BE2C (cell line): Measurements from ENCODE around the gene LIN54. TPM values are rescaled to one million over a fixed set of nuclear protein-coding genes. Genes with fewer than 3 reads are reported as not detected.
"Not testable (repeated sequence)": the region's sequence is repeated elsewhere in the genome, so short reads cannot be mapped to it uniquely, and the experiment has no call there.

Experiments
- DNase-seq: peaks from one replicate; pipeline ENCODE4 v3.0.0-alpha.2; 2020
- H3K27me3 ChIP-seq: fragments of 250-450 bp; sonication (Bioruptor Pico); 2 replicates; pipeline ENCODE4 v1.5.1; 2020; ENCODE audit warnings: mild to moderate bottlenecking
- H3K36me3 ChIP-seq: fragments of 250-450 bp; sonication (Bioruptor Pico); 2 replicates; pipeline ENCODE4 v1.5.1; 2020; ENCODE audit warnings: mild to moderate bottlenecking
- H3K4me1 ChIP-seq: fragments of 250-450 bp; sonication (Bioruptor Pico); 2 replicates; pipeline ENCODE4 v1.5.1; 2020
- H3K4me3 ChIP-seq: 2 replicates; pipeline ENCODE4 v1.5.1; 2011; ENCODE audit warnings: low read depth, low read length
- H3K9me3 ChIP-seq: fragments of 250-450 bp; sonication (Bioruptor Pico); 2 replicates; pipeline ENCODE4 v1.5.1; 2020
- polyA plus RNA-seq: library from polyadenylated mRNA; unstranded; fragments of >200 nt; gene quantifications from one replicate; pipeline ENCODE4 v1.2.1, GENCODE V29; 2012; ENCODE audit warnings: low read depth, missing spikeins; ENCODE audit not compliant: insufficient read length, insufficient read depth
- TF ChIP-seq, protein P1 (sequence below): IDR thresholded peaks from 2 replicates; pipeline ENCODE4 v1.5.1; 2012; ENCODE audit warnings: mild to moderate bottlenecking, low read depth, low read length

Gene LIN54
- polyA plus RNA-seq = 4.9 TPM

DNA sequence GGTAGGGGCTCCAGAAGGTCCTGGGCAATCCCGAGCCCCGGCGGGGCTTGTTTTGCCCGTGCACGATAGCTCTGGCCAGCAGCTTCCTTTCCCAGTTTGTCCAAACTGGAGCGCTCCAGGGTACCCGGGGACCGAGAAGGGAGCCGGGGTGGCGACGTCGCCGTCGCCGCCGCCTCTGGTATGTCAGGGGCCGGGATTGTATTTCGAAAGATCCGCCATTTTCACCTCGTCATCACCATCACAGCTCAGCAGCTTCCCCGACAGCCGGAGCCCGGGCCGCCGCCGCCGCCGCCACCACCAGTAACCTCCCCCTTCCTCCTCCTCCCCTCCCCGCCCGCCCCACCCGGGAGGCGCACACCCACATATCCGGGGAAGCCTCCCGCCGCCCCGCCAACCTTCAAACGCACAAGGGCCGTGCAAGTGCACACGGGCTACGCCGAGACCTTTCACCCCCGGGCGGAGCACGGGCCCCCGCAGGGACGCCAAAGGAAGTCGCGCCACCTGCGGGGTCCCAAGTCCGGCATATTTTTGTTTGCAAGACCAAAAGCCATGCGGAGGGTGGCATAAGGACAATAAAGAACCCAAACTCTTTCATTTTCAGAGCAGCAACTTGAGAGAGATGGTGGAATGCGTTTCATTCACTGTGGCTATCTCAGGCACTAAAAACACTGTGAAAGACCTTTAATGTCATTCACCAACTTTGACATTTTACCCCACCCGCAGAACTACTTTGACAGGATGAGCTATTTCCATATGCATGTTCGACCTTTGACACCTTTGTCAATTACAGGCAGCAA, at the start of gene LIN54:
TSS of gene LIN54 (minus strand) at position 302 of the 797 bp plus-strand sequence. CDS start 25,979 bp downstream, outside the sequence.
- H3K4me1 ChIP-seq = peaks cover 3% of the 10 kb centered on the region; the same call in 1 of the 2 replicates
- H3K9me3 ChIP-seq = no peaks in the 10 kb centered on the region
- no peaks in the 10 kb centered on the region for H3K36me3 ChIP-seq
- peak within 1 kb of the TSS; percentile 94 for H3K4me3 ChIP-seq
- TF ChIP-seq, protein P1, sequence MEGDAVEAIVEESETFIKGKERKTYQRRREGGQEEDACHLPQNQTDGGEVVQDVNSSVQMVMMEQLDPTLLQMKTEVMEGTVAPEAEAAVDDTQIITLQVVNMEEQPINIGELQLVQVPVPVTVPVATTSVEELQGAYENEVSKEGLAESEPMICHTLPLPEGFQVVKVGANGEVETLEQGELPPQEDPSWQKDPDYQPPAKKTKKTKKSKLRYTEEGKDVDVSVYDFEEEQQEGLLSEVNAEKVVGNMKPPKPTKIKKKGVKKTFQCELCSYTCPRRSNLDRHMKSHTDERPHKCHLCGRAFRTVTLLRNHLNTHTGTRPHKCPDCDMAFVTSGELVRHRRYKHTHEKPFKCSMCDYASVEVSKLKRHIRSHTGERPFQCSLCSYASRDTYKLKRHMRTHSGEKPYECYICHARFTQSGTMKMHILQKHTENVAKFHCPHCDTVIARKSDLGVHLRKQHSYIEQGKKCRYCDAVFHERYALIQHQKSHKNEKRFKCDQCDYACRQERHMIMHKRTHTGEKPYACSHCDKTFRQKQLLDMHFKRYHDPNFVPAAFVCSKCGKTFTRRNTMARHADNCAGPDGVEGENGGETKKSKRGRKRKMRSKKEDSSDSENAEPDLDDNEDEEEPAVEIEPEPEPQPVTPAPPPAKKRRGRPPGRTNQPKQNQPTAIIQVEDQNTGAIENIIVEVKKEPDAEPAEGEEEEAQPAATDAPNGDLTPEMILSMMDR = no peak
- DNase-seq = peak; percentile 86
- no peaks in the 10 kb centered on the region for H3K27me3 ChIP-seq

DNA sequence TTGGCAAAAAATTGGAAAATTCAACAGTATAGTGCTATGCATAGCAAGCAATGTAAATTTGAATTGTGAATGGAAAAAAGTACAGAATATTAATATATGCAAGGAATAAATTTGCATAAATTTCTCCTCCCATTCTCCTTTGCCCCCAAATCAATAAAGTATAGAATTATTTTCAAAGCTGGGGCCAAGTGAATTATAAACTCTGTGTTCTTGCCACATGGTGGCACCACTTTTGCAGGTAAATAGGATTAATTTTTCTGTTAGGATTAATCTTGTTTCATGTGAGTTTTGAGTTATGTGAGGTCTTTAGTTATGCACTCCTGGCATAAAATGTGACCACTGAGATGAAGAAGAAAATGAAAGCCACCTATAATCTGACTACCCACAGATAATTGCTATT, 44.3 kb upstream of the LIN54 start:
- peaks cover 18% of the 10 kb centered on the region for H3K36me3 ChIP-seq
- no peaks in the 10 kb centered on the region for H3K9me3 ChIP-seq
- no peak overlapping the region for H3K4me3 ChIP-seq
- H3K4me1 ChIP-seq = no peaks in the 10 kb centered on the region
- no peaks in the 10 kb centered on the region for H3K27me3 ChIP-seq
- TF ChIP-seq, protein P1 = peak; percentile 29
- no peak for DNase-seq

DNA sequence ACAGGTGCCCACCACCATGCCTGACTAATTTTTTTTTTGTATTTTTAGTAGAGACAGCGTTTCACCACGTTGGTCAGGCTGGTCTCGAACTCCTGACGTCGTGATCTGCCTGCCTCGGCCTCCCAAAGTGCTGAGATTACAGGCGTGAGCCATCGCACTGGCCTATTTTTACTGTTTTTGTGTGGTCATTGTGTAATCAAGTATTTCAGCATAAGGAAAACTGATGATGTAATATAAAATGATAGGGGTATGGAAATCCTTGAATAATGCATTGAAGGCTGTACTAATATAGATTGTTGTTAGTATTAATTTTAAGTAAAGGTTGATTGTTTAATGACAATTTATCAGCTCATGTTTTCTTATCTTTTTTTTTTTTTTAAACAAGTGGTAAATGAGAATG, 38.2 kb upstream of the LIN54 start:
- H3K9me3 ChIP-seq, H3K4me3 ChIP-seq, H3K36me3 ChIP-seq, H3K27me3 ChIP-seq, H3K4me1 ChIP-seq, DNase-seq: not testable (repeated sequence)

DNA sequence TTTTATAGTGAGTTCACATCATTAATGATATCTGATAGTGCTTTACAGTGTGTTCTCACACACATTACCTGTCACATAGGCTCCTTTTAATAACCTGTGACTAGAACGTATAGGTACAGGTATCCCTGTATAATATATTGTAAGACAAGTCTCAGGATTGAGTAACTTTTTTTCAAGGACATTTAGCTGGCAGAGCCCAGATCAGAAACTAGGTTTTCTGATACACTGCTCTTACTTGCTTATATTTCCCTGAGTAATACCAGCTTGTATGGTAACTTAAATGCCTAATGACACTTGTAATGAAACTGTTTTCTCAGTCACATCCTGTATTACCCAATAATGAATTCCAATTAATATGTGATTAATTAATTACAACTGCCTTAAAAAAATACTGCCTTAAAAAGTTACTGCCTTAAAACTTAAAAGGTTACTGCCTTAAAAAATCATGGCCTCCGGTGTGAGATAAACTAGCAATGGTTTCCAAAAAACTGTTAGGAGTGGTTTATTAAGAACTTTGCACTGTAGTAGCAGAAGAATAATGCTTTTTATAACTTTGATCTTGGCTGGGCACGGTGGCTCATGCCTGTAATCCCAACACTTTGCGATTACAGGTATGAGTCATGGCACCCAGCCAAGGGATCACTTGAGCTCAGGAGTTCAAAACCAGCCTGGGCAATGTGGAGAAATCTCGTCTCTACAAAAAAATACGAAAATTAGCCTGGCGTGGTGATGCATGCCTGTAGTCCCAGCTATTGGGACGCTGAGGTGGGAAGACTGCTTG, 36.3 kb upstream of the LIN54 start:
- no peaks in the 10 kb centered on the region for H3K4me1 ChIP-seq
- H3K4me3 ChIP-seq = no peak overlapping the region
- H3K27me3 ChIP-seq = no peaks in the 10 kb centered on the region
- H3K9me3 ChIP-seq = no peaks in the 10 kb centered on the region
- peaks cover 3% of the 10 kb centered on the region; the same call in 1 of the 2 replicates for H3K36me3 ChIP-seq
- DNase-seq = no peak
- TF ChIP-seq, protein P1 = no peak

DNA sequence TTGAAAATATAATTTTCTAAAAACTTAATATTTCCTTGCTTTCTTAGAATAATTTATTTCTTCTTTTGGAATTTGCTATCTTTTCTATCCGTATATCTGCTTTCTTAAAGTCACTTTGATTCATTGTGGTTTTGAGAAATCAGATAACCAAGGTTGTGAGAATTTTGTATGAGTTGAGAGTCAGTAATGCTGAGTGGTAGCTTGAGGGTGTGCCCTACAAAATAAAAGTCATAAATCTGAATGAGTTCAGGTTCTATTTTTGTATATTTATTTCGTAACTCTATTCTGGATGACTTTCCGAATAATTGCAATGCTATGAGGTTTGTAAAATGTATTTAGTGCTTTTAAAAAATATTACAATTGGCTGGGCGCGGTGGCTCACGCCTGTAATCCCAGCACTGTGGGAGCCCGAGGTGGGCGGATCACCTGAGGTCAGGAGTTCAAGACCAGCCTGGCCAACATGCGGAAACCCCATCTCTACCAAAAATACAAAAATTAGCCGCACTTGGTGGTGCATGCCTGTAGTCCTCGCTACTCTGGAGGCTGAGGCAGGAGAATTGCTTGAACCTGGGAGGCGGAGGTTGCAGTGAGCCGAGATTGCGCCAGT, 33.3 kb upstream of the LIN54 start:
- Histone ChIP-seq H3K4me3 (no peak overlapping the region), H3K4me1 (no peaks in the 10 kb centered on the region), H3K9me3 (no peaks in the 10 kb centered on the region), H3K27me3 (no peaks in the 10 kb centered on the region), H3K36me3 (no peaks in the 10 kb centered on the region; the same call in 1 of the 2 replicates)
- DNase-seq = no peak
- TF ChIP-seq, protein P1 = no peak

DNA sequence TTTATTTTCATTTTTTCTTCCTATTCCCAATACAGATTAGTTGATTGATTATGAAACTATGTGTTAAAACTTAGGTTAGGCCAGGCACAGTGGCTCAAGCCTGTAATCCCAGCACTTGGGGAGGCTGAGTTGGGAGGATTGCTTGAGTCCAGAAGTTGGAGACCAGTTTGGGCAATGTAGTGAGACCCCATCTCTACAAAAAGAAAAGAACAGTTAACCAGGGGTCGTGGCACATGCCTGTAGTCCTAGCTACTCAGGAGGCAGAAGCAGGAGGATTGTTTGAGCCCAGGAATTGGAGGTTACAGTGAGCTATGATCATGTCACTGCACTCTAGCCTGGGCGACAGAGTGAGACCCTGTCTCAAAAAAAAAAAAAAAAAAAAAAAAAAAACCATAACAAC, 32.5 kb upstream of the LIN54 start:
- H3K36me3 ChIP-seq, H3K4me3 ChIP-seq, H3K9me3 ChIP-seq, H3K27me3 ChIP-seq, DNase-seq, H3K4me1 ChIP-seq: not testable (repeated sequence)
